Neural crest cell (in vitro differentiated cells): ENCODE results near the gene ADAM17. TPM values are rescaled to one million over a fixed set of nuclear protein-coding genes. Genes with fewer than 3 reads are reported as not detected.
"Not testable (repeated sequence)": the region's sequence is repeated elsewhere in the genome, so short reads cannot be mapped to it uniquely, and the experiment has no call there.

Source experiments
- DNase-seq: peaks from one replicate; pipeline ENCODE4 v3.0.0; 2021; ENCODE audit warnings: low read depth, mixed read lengths, low spot score
- H3K27ac Mint-ChIP-seq: one replicate; pipeline ENCODE4 v1.8.0; 2021; ENCODE audit warnings: mild to moderate bottlenecking, mixed read lengths; ENCODE audit not compliant: unreplicated experiment
- H3K27me3 Mint-ChIP-seq: 2 replicates; pipeline ENCODE4 v1.8.0; 2021; ENCODE audit warnings: low read depth, mild to moderate bottlenecking, mixed read lengths
- H3K36me3 Mint-ChIP-seq: 2 replicates; pipeline ENCODE4 v1.8.0; 2021; ENCODE audit warnings: low read depth, mild to moderate bottlenecking, mixed read lengths
- H3K4me1 Mint-ChIP-seq: 2 replicates; pipeline ENCODE4 v1.8.0; 2021; ENCODE audit warnings: mixed read lengths
- H3K4me3 Mint-ChIP-seq: one replicate; pipeline ENCODE4 v1.8.0; 2021; ENCODE audit warnings: mild to moderate bottlenecking, mixed read lengths
- H3K9me3 Mint-ChIP-seq: 2 replicates; pipeline ENCODE4 v1.8.0; 2021; ENCODE audit warnings: mixed read lengths
- CTCF ChIP-seq: fragments of 200-600 bp; sonication (generic); conservative IDR thresholded peaks from 2 replicates; pipeline ENCODE4 v1.5.0; 2021; ENCODE audit warnings: antibody characterized with exemption, mild to moderate bottlenecking
- total RNA-seq: library from RNA; stranded (reverse); gene quantifications from 2 replicates; pipeline ENCODE4 v1.2.1, GENCODE V29; 2021

ADAM17 gene
- total RNA-seq, 1 donor from 2014 or later: 39.6 TPM

GRCh38 chr2:9586465-9586864, 30.8 kb upstream of the ADAM17 start:
- no peak for DNase-seq
- peaks cover 26% of the 10 kb centered on the region for H3K36me3 Mint-ChIP-seq
- H3K4me1 Mint-ChIP-seq: no peaks in the 10 kb centered on the region
- H3K27me3 Mint-ChIP-seq: no peaks in the 10 kb centered on the region
- no peak overlapping the region for H3K27ac Mint-ChIP-seq
- H3K9me3 Mint-ChIP-seq: no peaks in the 10 kb centered on the region
- no peak overlapping the region for H3K4me3 Mint-ChIP-seq
- no peak for TF ChIP-seq CTCF

GRCh38 chr2:9585486-9585885, 29.9 kb upstream of the ADAM17 start:
- no peaks in the 10 kb centered on the region for H3K27me3 Mint-ChIP-seq
- no peak overlapping the region for H3K4me3 Mint-ChIP-seq
- H3K4me1 Mint-ChIP-seq: no peaks in the 10 kb centered on the region
- DNase-seq: no peak
- H3K27ac Mint-ChIP-seq: no peak overlapping the region
- no peak for TF ChIP-seq CTCF
- peaks cover 27% of the 10 kb centered on the region for H3K36me3 Mint-ChIP-seq
- H3K9me3 Mint-ChIP-seq: no peaks in the 10 kb centered on the region

- H3K4me1 Mint-ChIP-seq, H3K9me3 Mint-ChIP-seq, DNase-seq, H3K27me3 Mint-ChIP-seq, H3K4me3 Mint-ChIP-seq, H3K27ac Mint-ChIP-seq: not testable (repeated sequence)
- peaks cover 27% of the 10 kb centered on the region for H3K36me3 Mint-ChIP-seq
Observed at GRCh38 chr2:9584902-9585301, 29.3 kb upstream of the ADAM17 start.

GRCh38 chr2:9582624-9583023, 27.0 kb upstream of the ADAM17 start:
- Mint-ChIP-seq H3K27me3 (no peaks in the 10 kb centered on the region), H3K4me3 (no peak overlapping the region), H3K4me1 (no peaks in the 10 kb centered on the region), H3K9me3 (no peaks in the 10 kb centered on the region), H3K27ac (no peak overlapping the region), H3K36me3 (peaks cover 25% of the 10 kb centered on the region)
- no peak for TF ChIP-seq CTCF
- no peak for DNase-seq

- no peak overlapping the region for H3K27ac Mint-ChIP-seq
- no peak for DNase-seq
- H3K9me3 Mint-ChIP-seq: no peaks in the 10 kb centered on the region
- no peak overlapping the region for H3K4me3 Mint-ChIP-seq
- peaks cover 7% of the 10 kb centered on the region for H3K36me3 Mint-ChIP-seq
- H3K4me1 Mint-ChIP-seq: peaks cover 5% of the 10 kb centered on the region
- no peak for TF ChIP-seq CTCF
- H3K27me3 Mint-ChIP-seq: no peaks in the 10 kb centered on the region
Observed at GRCh38 chr2:9578467-9579235, 23.0 kb upstream of the ADAM17 start.

- Mint-ChIP-seq H3K27ac (no peak overlapping the region), H3K36me3 (no peaks in the 10 kb centered on the region), H3K4me1 (peaks cover 5% of the 10 kb centered on the region), H3K9me3 (no peaks in the 10 kb centered on the region), H3K4me3 (no peak overlapping the region), H3K27me3 (no peaks in the 10 kb centered on the region)
- DNase-seq: no peak
- TF ChIP-seq CTCF: no peak
Observed at GRCh38 chr2:9574331-9574730, 18.7 kb upstream of the ADAM17 start.
